Neural progenitor cell (in vitro differentiated cells): Measurements from ENCODE around the gene LGALS1. TPM values are rescaled to one million over a fixed set of nuclear protein-coding genes. Genes with fewer than 3 reads are reported as not detected.

Experiments
- DNase-seq: peaks from one replicate; pipeline ENCODE4 v3.0.0-alpha.2; 2016; ENCODE audit warnings: low spot score
- H2AFZ ChIP-seq: fragments of 200-600 bp; sonication (generic); replicated peaks from 2 replicates; pipeline ENCODE4 v1.6.1; 2016; ENCODE audit warnings: antibody characterized with exemption
- H3F3A ChIP-seq: fragments of 200-600 bp; sonication (generic); 2 replicates; pipeline ENCODE4 v1.6.1; 2016; ENCODE audit warnings: antibody characterized with exemption, low read depth
- H3K27ac ChIP-seq: fragments of 200-600 bp; sonication (generic); 2 replicates; pipeline ENCODE4 v1.5.1; 2016; ENCODE audit warnings: mild to moderate bottlenecking
- H3K27me3 ChIP-seq: fragments of 200-600 bp; sonication (generic); 2 replicates; pipeline ENCODE4 v1.6.1; 2016; ENCODE audit warnings: mild to moderate bottlenecking, moderate library complexity
- H3K36me3 ChIP-seq: fragments of 200-600 bp; sonication (generic); 2 replicates; pipeline ENCODE4 v1.5.1; 2016
- H3K4me1 ChIP-seq: fragments of 200-600 bp; sonication (generic); 2 replicates; pipeline ENCODE4 v1.6.1; 2016; ENCODE audit warnings: mixed run types
- H3K4me2 ChIP-seq: fragments of 200-600 bp; sonication (generic); 2 replicates; pipeline ENCODE4 v1.6.1; 2016
- H3K4me3 ChIP-seq: fragments of 200-600 bp; sonication (generic); 2 replicates; pipeline ENCODE4 v1.5.1; 2016
- H3K79me2 ChIP-seq: fragments of 200-600 bp; sonication (generic); 2 replicates; pipeline ENCODE4 v1.6.1; 2016; ENCODE audit warnings: low read depth
- H3K9ac ChIP-seq: fragments of 200-600 bp; sonication (generic); 2 replicates; pipeline ENCODE4 v1.6.1; 2016
- H3K9me3 ChIP-seq: fragments of 200-600 bp; sonication (generic); 2 replicates; pipeline ENCODE4 v1.5.1; 2016; ENCODE audit warnings: low read depth
- H4K20me1 ChIP-seq: fragments of 200-600 bp; sonication (generic); 2 replicates; pipeline ENCODE4 v1.6.1; 2016; ENCODE audit warnings: low read depth
- H3K27ac Mint-ChIP-seq: 3 replicates; pipeline ENCODE4 v1.8.0; 2021; ENCODE audit warnings: mixed read lengths
- H3K27me3 Mint-ChIP-seq: 2 replicates; pipeline ENCODE4 v1.8.0; 2022; ENCODE audit warnings: low read depth, mild to moderate bottlenecking, inconsistent platforms, moderate library complexity, mixed read lengths; ENCODE audit not compliant: insufficient read depth
- H3K36me3 Mint-ChIP-seq: 3 replicates; pipeline ENCODE4 v1.8.0; 2021; ENCODE audit warnings: mixed read lengths
- H3K4me1 Mint-ChIP-seq: 3 replicates; pipeline ENCODE4 v1.8.0; 2021; ENCODE audit warnings: mixed read lengths
- H3K4me3 Mint-ChIP-seq: 3 replicates; pipeline ENCODE4 v1.8.0; 2021; ENCODE audit warnings: mild to moderate bottlenecking, moderate library complexity, mixed read lengths
- H3K9me3 Mint-ChIP-seq: 3 replicates; pipeline ENCODE4 v1.8.0; 2020; ENCODE audit warnings: mixed read lengths
- EZH2 ChIP-seq: fragments of 200-600 bp; sonication (generic); IDR thresholded peaks from 2 replicates; pipeline ENCODE4 v1.6.1; 2017; ENCODE audit warnings: antibody characterized with exemption, mild to moderate bottlenecking, moderate library complexity
- EZH2phosphoT487 ChIP-seq: fragments of 200-600 bp; sonication (generic); IDR thresholded peaks from 2 replicates; pipeline ENCODE4 v1.6.1; 2017; ENCODE audit warnings: antibody characterized with exemption
- total RNA-seq: library from RNA; depleted of rRNA; stranded (reverse); fragments of >200 nt; gene quantifications from 2 replicates; pipeline ENCODE4 v1.2.3, GENCODE V29; 2015; ENCODE audit warnings: low replicate concordance
- TF ChIP-seq, protein P1 (sequence below): fragments of 200-600 bp; sonication (generic); IDR thresholded peaks from 2 replicates; pipeline ENCODE4 v1.5.1; 2017; ENCODE audit warnings: antibody characterized with exemption, mild to moderate bottlenecking

The LGALS1 gene
- total RNA-seq, 1 donor from 2014 or later: 14.9 TPM

DNA sequence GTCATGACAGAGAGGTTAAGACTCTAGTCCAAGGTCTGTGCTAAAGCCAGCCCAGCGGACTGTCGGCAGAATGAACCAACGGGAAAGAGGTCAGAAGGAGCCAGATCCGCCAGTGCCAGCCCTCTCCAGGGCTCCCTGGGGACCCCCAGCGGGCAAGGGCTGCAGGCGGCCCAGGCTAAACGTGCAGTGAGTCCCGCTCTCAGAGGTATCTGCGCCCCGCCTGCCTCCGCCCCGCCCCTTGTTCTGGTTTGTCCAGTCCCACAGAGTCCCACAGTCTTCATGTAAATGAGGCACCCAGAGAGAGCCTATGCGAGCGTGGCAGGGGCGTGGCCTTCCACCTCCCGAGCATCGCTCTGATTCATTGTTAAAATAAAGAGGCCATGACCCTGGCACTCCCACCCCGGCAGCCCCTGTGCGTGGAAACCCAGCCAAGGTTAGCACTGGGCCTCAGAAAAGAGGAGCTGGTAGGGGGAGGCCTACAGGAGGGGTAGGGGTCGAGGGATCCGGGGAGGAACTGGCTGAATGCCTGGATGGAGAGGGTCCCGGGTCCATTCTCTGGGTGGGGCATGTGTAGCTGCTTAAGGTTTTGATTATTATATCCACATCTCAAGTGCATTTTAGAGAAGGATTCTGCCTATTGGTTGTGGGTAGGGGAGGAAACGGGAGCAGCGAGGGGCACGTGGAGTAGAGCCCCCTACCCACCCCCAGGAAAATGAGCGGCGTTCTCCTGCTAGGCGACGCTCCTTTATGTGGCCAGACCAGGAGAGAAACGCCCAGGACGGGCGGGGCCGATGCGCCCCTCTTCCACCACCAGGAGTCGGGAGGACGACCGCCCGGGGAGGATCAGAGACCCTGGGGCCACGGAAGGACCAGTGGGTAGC, 21.5 kb downstream of the LGALS1 start, which contains the start of gene TRIOBP:
TRIOBP (plus strand) TSS at position 392 of the 881 bp plus-strand sequence. CDS start 4,318 bp downstream, outside the sequence.
- no peaks in the 10 kb centered on the region for H3K36me3 ChIP-seq
- peaks cover 21% of the 10 kb centered on the region for H3F3A ChIP-seq
- Mint-ChIP-seq H3K36me3 (peaks cover 12% of the 10 kb centered on the region), H3K27me3 (peaks cover 5% of the 10 kb centered on the region), H3K4me1 (peaks cover 14% of the 10 kb centered on the region), H3K4me3 (peak within 1 kb of the TSS; percentile 91), H3K27ac (peak within 1 kb of the TSS; percentile 76), H3K9me3 (no peaks in the 10 kb centered on the region)
- peaks cover 4% of the 10 kb centered on the region for H3K4me1 ChIP-seq
- peak within 1 kb of the TSS; percentile 17 for H2AFZ ChIP-seq
- no peak within 1 kb of the TSS for H3K27ac ChIP-seq
- no peaks in the 10 kb centered on the region for H4K20me1 ChIP-seq
- no peak for TF ChIP-seq EZH2phosphoT487
- TF ChIP-seq EZH2: no peak
- TF ChIP-seq, protein P1, sequence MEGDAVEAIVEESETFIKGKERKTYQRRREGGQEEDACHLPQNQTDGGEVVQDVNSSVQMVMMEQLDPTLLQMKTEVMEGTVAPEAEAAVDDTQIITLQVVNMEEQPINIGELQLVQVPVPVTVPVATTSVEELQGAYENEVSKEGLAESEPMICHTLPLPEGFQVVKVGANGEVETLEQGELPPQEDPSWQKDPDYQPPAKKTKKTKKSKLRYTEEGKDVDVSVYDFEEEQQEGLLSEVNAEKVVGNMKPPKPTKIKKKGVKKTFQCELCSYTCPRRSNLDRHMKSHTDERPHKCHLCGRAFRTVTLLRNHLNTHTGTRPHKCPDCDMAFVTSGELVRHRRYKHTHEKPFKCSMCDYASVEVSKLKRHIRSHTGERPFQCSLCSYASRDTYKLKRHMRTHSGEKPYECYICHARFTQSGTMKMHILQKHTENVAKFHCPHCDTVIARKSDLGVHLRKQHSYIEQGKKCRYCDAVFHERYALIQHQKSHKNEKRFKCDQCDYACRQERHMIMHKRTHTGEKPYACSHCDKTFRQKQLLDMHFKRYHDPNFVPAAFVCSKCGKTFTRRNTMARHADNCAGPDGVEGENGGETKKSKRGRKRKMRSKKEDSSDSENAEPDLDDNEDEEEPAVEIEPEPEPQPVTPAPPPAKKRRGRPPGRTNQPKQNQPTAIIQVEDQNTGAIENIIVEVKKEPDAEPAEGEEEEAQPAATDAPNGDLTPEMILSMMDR: peak; percentile 58
- H3K4me3 ChIP-seq: peak within 1 kb of the TSS; percentile 49
- DNase-seq: peak; percentile 98
- no peak within 1 kb of the TSS for H3K9ac ChIP-seq
- H3K27me3 ChIP-seq: no peaks in the 10 kb centered on the region
- no peaks in the 10 kb centered on the region for H3K9me3 ChIP-seq
- H3K79me2 ChIP-seq: no peaks in the 10 kb centered on the region
- peak within 1 kb of the TSS; percentile 79 for H3K4me2 ChIP-seq

- Mint-ChIP-seq H3K4me3 (peak overlapping the region; percentile 91), H3K4me1 (peaks cover 14% of the 10 kb centered on the region), H3K36me3 (peaks cover 12% of the 10 kb centered on the region), H3K27me3 (peaks cover 2% of the 10 kb centered on the region), H3K9me3 (no peaks in the 10 kb centered on the region), H3K27ac (no peak overlapping the region)
- peak overlapping the region; percentile 79 for H3K4me2 ChIP-seq
- no peak overlapping the region for H3K27ac ChIP-seq
- DNase-seq: no peak
- no peaks in the 10 kb centered on the region for H4K20me1 ChIP-seq
- H3K79me2 ChIP-seq: no peaks in the 10 kb centered on the region
- no peaks in the 10 kb centered on the region for H3K27me3 ChIP-seq
- peaks cover 21% of the 10 kb centered on the region for H3F3A ChIP-seq
- peaks cover 4% of the 10 kb centered on the region for H3K4me1 ChIP-seq
- H2AFZ ChIP-seq: peak overlapping the region; percentile 17
- no peaks in the 10 kb centered on the region for H3K9me3 ChIP-seq
- no peak overlapping the region for H3K9ac ChIP-seq
- peak overlapping the region; percentile 49 for H3K4me3 ChIP-seq
- TF ChIP-seq, protein P1: no peak
- no peak for TF ChIP-seq EZH2
- H3K36me3 ChIP-seq: no peaks in the 10 kb centered on the region
Measured at GRCh38 chr22:37697538-37697835, 22.1 kb downstream of the LGALS1 start.

- peaks cover 3% of the 10 kb centered on the region for H3K27me3 Mint-ChIP-seq
- H3K4me3 Mint-ChIP-seq: no peak overlapping the region
- no peak overlapping the region for H3K27ac Mint-ChIP-seq
- H3K9me3 Mint-ChIP-seq: no peaks in the 10 kb centered on the region
- H3K4me3 ChIP-seq: no peak overlapping the region
- no peaks in the 10 kb centered on the region for H4K20me1 ChIP-seq
- H3K4me2 ChIP-seq: no peak overlapping the region
- no peak overlapping the region for H3K27ac ChIP-seq
- H3F3A ChIP-seq: peaks cover 11% of the 10 kb centered on the region
- H3K9me3 ChIP-seq: no peaks in the 10 kb centered on the region
- no peak for DNase-seq
- H2AFZ ChIP-seq: no peak overlapping the region
- H3K27me3 ChIP-seq: no peaks in the 10 kb centered on the region
- no peaks in the 10 kb centered on the region for H3K79me2 ChIP-seq
- no peak for TF ChIP-seq EZH2
- TF ChIP-seq EZH2phosphoT487: no peak
- TF ChIP-seq, protein P1: no peak
- H3K9ac ChIP-seq: no peak overlapping the region
- no peaks in the 10 kb centered on the region for H3K36me3 ChIP-seq
- H3K4me1 Mint-ChIP-seq: peaks cover 7% of the 10 kb centered on the region
- peaks cover 4% of the 10 kb centered on the region for H3K4me1 ChIP-seq
- peaks cover 18% of the 10 kb centered on the region for H3K36me3 Mint-ChIP-seq
Measured at GRCh38 chr22:37701141-37701786, 25.8 kb downstream of the LGALS1 start.
